Testis (tissue), 2 donors: ENCODE data around the gene AASDHPPT.

Experiments used
- POLR2A ChIP-seq: fragments of 450-650 bp; IDR thresholded peaks from one replicate; pipeline ENCODE4 v1.6.1; 2017; ENCODE audit warnings: antibody characterized with exemption, mild to moderate bottlenecking, moderate library complexity
- TF ChIP-seq, protein P1 (sequence below), 3 experiments: fragments of 450-650 bp in 2 of 3; fragments of 200-600 bp in 1 of 3; sonication (generic) in 1 of 3; IDR thresholded peaks; one replicate each; pipeline ENCODE4 v1.5.1; 2016 to 2019; ENCODE audit warnings: antibody characterized with exemption in 3 of 3, mild to moderate bottlenecking in 2 of 3, moderate library complexity in 1 of 3

DNA sequence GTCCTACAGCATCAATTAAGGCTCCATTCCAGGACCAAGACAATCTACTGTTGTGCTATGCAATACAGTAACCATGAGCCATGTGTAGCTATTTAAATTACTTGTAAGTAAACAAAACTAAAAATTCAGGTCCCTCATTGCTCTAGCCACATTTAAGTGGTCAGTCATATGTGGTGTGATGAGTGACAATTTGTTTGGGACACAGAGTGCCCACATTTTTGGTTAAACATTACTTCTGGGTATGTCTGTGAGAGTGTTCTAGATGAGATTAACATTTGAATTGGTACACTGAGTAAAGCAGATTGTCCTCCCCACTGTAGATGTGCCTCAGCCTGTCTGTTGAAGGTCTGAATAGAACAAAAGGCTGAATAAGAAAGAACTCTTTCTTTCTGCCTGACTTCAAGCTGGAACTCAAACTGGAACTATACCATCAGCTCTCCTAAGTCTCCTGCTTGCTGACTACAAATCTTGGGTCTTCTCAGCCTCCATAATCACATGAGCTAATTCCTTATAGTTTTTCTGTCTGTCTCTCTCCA, 16.1 kb upstream of the AASDHPPT start:
- TF ChIP-seq, protein P1, sequence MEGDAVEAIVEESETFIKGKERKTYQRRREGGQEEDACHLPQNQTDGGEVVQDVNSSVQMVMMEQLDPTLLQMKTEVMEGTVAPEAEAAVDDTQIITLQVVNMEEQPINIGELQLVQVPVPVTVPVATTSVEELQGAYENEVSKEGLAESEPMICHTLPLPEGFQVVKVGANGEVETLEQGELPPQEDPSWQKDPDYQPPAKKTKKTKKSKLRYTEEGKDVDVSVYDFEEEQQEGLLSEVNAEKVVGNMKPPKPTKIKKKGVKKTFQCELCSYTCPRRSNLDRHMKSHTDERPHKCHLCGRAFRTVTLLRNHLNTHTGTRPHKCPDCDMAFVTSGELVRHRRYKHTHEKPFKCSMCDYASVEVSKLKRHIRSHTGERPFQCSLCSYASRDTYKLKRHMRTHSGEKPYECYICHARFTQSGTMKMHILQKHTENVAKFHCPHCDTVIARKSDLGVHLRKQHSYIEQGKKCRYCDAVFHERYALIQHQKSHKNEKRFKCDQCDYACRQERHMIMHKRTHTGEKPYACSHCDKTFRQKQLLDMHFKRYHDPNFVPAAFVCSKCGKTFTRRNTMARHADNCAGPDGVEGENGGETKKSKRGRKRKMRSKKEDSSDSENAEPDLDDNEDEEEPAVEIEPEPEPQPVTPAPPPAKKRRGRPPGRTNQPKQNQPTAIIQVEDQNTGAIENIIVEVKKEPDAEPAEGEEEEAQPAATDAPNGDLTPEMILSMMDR (IDR thresholded peaks at IDR 0.05): no peak
- no peak for TF ChIP-seq POLR2A
